Measurements from ENCODE around the gene DNAL1.

Gene DNAL1

GRCh38 chr14:73718418-73719251, 73.8 kb downstream of the DNAL1 start:
- TF ChIP-seq GFI1B (tag by site-specific recombination; IDR thresholded peaks at IDR 0.05) (no peak), ZNF140 (tag by site-specific recombination; IDR thresholded peaks at IDR 0.05) (no peak), ZNF404 (tag by site-specific recombination; IDR thresholded peaks at IDR 0.05) (no peak), ZNF280D (tag by site-specific recombination; IDR thresholded peaks at IDR 0.05) (no peak), ZBTB21 (tag by site-specific recombination; IDR thresholded peaks at IDR 0.05) (no peak), ZNF366 (tag by site-specific recombination; conservative IDR thresholded peaks at IDR 0.05) (no peak), ZNF621 (tag by site-specific recombination; IDR thresholded peaks at IDR 0.05) (no peak), ZBTB6 (tag by site-specific recombination; IDR thresholded peaks at IDR 0.05) (no peak)
- H3K4me3 ChIP-seq (ENCODE audit: low read depth, low read length): no peak overlapping the region
- POLR2A ChIA-PET: no interaction called here
- H3K36me3 ChIP-seq (ENCODE audit: control insufficient read depth in 2 of 2, insufficient read depth in 1 of 2, low read length in 2 of 2): peaks cover 29 to 76% of the 10 kb centered on the region in 2 experiments
- no peaks in the 10 kb centered on the region for H3K9me3 ChIP-seq (ENCODE audit: control insufficient read depth, insufficient read depth, low read depth, low read length)
- CTCF ChIA-PET: no interaction called here
- no peak overlapping the region for H3K27ac ChIP-seq (ENCODE audit: extremely low read depth, low read depth, low read length)
- peaks cover 10% of the 10 kb centered on the region for H3K4me1 ChIP-seq (ENCODE audit: control insufficient read depth, insufficient read depth, low read length)

GRCh38 chr14:73719361-73719760, 74.6 kb downstream of the DNAL1 start:
- Histone ChIP-seq H3K27ac (ENCODE audit: extremely low read depth, low read depth, low read length) (no peak overlapping the region), H3K36me3 (ENCODE audit: control insufficient read depth in 2 of 2, insufficient read depth in 1 of 2, low read length in 2 of 2) (peaks cover 30 to 84% of the 10 kb centered on the region in 2 experiments)
- CTCF ChIA-PET: interaction anchor here (1.0 to 1.2 kb wide), 2 partner anchors 9 to 39 kb away, joined by 3 to 4 read pairs; no protein-coding TSS in a partner anchor

More at GRCh38 chr14:73719361-73719760, 74.6 kb downstream of the DNAL1 start:
- peaks cover 13% of the 10 kb centered on the region for H3K4me1 ChIP-seq (ENCODE audit: control insufficient read depth, insufficient read depth, low read length)
- no peak overlapping the region for H3K4me3 ChIP-seq (ENCODE audit: low read depth, low read length)
- no peak for TF ChIP-seq ZNF18 (tag by site-specific recombination; IDR thresholded peaks at IDR 0.05)
- TF ChIP-seq ZNF521 (tag by site-specific recombination; IDR thresholded peaks at IDR 0.05): no peak
- no peak for TF ChIP-seq ZBTB44 (tag by site-specific recombination; IDR thresholded peaks at IDR 0.05)
- no peak for TF ChIP-seq BCL11A (tag by site-specific recombination; IDR thresholded peaks at IDR 0.05; ENCODE audit: low read depth)
- no peak for TF ChIP-seq ZNF664 (tag by site-specific recombination; IDR thresholded peaks at IDR 0.05)
- TF ChIP-seq SETDB1 (IDR thresholded peaks at IDR 0.05; ENCODE audit: insufficient read length, low read length): no peak
- TF ChIP-seq ZNF560 (tag by site-specific recombination; IDR thresholded peaks at IDR 0.05; ENCODE audit: borderline replicate concordance): no peak
- TF ChIP-seq ZNF561 (tag by site-specific recombination; IDR thresholded peaks at IDR 0.05; ENCODE audit: borderline replicate concordance): no peak
- no peak for TF ChIP-seq ZNF214 (tag by site-specific recombination; IDR thresholded peaks at IDR 0.05; ENCODE audit: borderline replicate concordance)
- TF ChIP-seq ZNF704 (tag by site-specific recombination; IDR thresholded peaks at IDR 0.05): no peak
- TF ChIP-seq ZNF37A (tag by site-specific recombination; IDR thresholded peaks at IDR 0.05): no peak
- no peak for TF ChIP-seq TRIM28 (IDR thresholded peaks at IDR 0.05; ENCODE audit: borderline replicate concordance, low read length)
- no peak for TF ChIP-seq ZSCAN4 (tag by site-specific recombination; IDR thresholded peaks at IDR 0.05)
- no peaks in the 10 kb centered on the region for H3K9me3 ChIP-seq (ENCODE audit: control insufficient read depth, insufficient read depth, low read depth, low read length)
- POLR2A ChIA-PET: no interaction called here

All from HEK293 (cell line).